DOHH2 (cell line): ENCODE results near the gene YIF1B.

Source experiments
- EZH2phosphoT487 ChIP-seq: fragments of 200-600 bp; sonication (generic); IDR thresholded peaks from 2 replicates; pipeline ENCODE4 v1.6.1; 2017; ENCODE audit warnings: borderline replicate concordance, mild to moderate bottlenecking, antibody characterized with exemption, low read length, moderate library complexity, mixed read lengths
- TF ChIP-seq, protein P1 (sequence below): fragments of 200-600 bp; sonication (generic); IDR thresholded peaks from one replicate; pipeline ENCODE4 v1.5.1; 2014; ENCODE audit warnings: antibody characterized with exemption, mild to moderate bottlenecking, low read depth, low read length; ENCODE audit not compliant: poor library complexity, severe bottlenecking

DNA sequence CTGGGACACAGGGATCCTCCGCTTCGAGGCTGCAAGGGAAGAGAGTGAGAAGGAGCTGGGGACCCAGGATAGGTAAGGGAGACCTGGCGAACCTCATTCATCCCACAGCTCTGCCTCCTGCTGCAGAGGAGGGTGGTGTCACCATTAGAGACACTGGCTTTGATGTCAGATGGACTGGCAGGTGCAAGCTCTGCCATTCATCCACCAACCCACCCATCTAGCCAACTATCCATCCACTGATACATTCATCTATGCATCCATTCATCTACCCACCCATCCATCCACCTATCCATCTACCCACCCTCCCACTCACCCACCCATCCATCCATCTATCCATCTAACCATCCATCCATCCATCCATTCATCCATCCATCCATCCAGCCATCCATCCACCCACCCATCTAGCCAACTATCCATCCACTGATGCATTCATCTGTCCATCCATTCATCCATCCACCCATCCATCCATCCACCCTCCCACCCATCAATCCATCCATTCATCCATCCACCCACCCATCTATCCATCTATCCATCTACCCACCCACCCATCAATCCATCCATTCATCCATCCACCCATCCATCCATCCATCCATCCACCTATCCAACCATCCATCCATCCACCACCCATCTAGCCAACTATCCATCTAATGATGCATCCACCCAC is 6.0 kb downstream of the YIF1B start:
- TF ChIP-seq, protein P1, sequence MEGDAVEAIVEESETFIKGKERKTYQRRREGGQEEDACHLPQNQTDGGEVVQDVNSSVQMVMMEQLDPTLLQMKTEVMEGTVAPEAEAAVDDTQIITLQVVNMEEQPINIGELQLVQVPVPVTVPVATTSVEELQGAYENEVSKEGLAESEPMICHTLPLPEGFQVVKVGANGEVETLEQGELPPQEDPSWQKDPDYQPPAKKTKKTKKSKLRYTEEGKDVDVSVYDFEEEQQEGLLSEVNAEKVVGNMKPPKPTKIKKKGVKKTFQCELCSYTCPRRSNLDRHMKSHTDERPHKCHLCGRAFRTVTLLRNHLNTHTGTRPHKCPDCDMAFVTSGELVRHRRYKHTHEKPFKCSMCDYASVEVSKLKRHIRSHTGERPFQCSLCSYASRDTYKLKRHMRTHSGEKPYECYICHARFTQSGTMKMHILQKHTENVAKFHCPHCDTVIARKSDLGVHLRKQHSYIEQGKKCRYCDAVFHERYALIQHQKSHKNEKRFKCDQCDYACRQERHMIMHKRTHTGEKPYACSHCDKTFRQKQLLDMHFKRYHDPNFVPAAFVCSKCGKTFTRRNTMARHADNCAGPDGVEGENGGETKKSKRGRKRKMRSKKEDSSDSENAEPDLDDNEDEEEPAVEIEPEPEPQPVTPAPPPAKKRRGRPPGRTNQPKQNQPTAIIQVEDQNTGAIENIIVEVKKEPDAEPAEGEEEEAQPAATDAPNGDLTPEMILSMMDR = no peak
- TF ChIP-seq EZH2phosphoT487 = no peak
